Heart right ventricle (tissue), 16 donors: ENCODE data around the gene GABPB1. TPM values are rescaled to one million over a fixed set of nuclear protein-coding genes. Genes with fewer than 3 reads are reported as not detected.

Experiments
- ATAC-seq, 8 donors: fragments of 200-7000 bp; cut with Tn5 transposase; one replicate each; pipeline ENCODE4 v1.9.1; 2020; ENCODE audit warnings: mild to moderate bottlenecking in 8 of 8, moderate library complexity in 8 of 8, moderate number of reproducible peaks in 1 of 8
- DNase-seq, 2 donors: peaks; one replicate each; pipeline ENCODE4 v3.0.0-alpha.2; 2020
- H3K27ac ChIP-seq, 10 donors: fragments of 200-600 bp; sonication (generic) in 2 of 10; one replicate each; pipeline versions ENCODE4 v1.5.0 to v1.8.0; 2020 to 2022; ENCODE audit warnings: mild to moderate bottlenecking in 3 of 10
- H3K27me3 ChIP-seq, 7 donors: fragments of 200-600 bp; one replicate each; pipeline ENCODE4 v1.8.0; 2021 to 2022; ENCODE audit warnings: mild to moderate bottlenecking in 2 of 7
- H3K36me3 ChIP-seq, 9 donors: fragments of 200-600 bp; sonication (generic) in 1 of 9; one replicate each; pipeline versions ENCODE4 v1.5.0 to v1.8.0; 2020 to 2022; ENCODE audit warnings: mild to moderate bottlenecking in 2 of 9
- H3K4me1 ChIP-seq, 9 donors: fragments of 200-600 bp; sonication (generic) in 1 of 9; one replicate each; pipeline versions ENCODE4 v1.5.0 to v1.8.0; 2020 to 2022; ENCODE audit warnings: mild to moderate bottlenecking in 4 of 9
- H3K4me3 ChIP-seq, 10 donors: fragments of 200-600 bp; sonication (generic) in 2 of 10; one replicate each; pipeline versions ENCODE4 v1.5.0 to v1.8.0; 2020 to 2022; ENCODE audit warnings: mild to moderate bottlenecking in 7 of 10, moderate library complexity in 2 of 10
- H3K9me3 ChIP-seq, 11 donors: fragments of 200-600 bp in 10 of 11; sonication (generic) in 2 of 11; one replicate each; pipeline versions ENCODE4 v1.5.0 to v1.8.0; 2013 to 2022; ENCODE audit warnings: mild to moderate bottlenecking in 2 of 11, control low read depth in 1 of 11, moderate library complexity in 1 of 11
- WGBS, 2 donors: extraction: QIAGEN DNeasy Blood & Tissue Kit; methylation state at CpG; one replicate each; pipeline ENCODE4 v1.1.7; 2013; ENCODE audit warnings: inconsistent platforms in 1 of 2; 5-methylcytosine and 5-hydroxymethylcytosine counted together
- intact Hi-C, 10 donors: fragments of 100-400 bp; cut with DNase I; formaldehyde crosslinking; loops; one replicate each; pipeline versions ENCODE4 v1.11.1 to v1.14.2; 2022
- polyA plus RNA-seq, 2 donors: library from polyadenylated mRNA; stranded (reverse); fragments of 200-250 nt; gene quantifications; one replicate each; pipeline ENCODE4 v1.2.3, GENCODE V29; 2013
- total RNA-seq, 10 donors: library from RNA; stranded (reverse); fragmentation: NEBNext Ultra II Directional in 3 of 10; extraction: Animal tissue kit (Norgen Biotek cat#: 25700) in 3 of 10; gene quantifications; one replicate each; pipeline versions ENCODE4 v1.2.1 to v1.2.4, GENCODE V29; 2021 to 2023
- TF ChIP-seq, protein P1 (sequence below), 9 donors: fragments of 200-600 bp; sonication (generic) in 2 of 9; IDR thresholded peaks; one replicate each; pipeline versions ENCODE4 v1.5.0 to v1.8.0; 2021 to 2022; ENCODE audit warnings: antibody characterized with exemption in 9 of 9, mild to moderate bottlenecking in 5 of 9, moderate library complexity in 1 of 9
- donor health status: Arrhythmogenic right ventricular cardiomyopathy.
- donor health status: ischemic (EF 13 %, LVEDD 7.1; RV severe dilation, severe dysfunction).
- donor health status: healthy with polysubstance abuse.
- donor health status: DM: no; HTN: yes; CAD: no.
- donor health status: DM: no; HTN: no; CAD: no.
- donor health status: ischemic (EF 25% LVEDD 6.9; RV normal size, moderate dysfunction).
- donor health status: ischemic (EF 25% LVEDD 5.7; RV mildly dilated, moderate dysfunction).
- donor health status: healthy.
- donor health status: DM: yes; HTN: yes; CAD: no.
- donor health status: Ischemic cardiomyopathy.
- donor health status: ischemic (EF 35%, LVEDD 5.7; RV mildly dilated, moderate dysfunction).
- donor health status: nonischemic (EF 11% LVEDD 7.7; RV severe dilation, severe dysfunction).
- donor health status: DM: yes; HTN: yes; CAD: no.
- donor health status: PGD.
- donor health status: ischemic (EF 29% LVEDD 5.4; RV normal size, mild dysfunction).
- donor health status: nonischemic (EF 23%, LVEDD 6.1; RV moderate dilation, normal function).

GABPB1 gene
- total and polyA plus RNA-seq, 12 donors = 5.3 to 12.6 (median 8.5) TPM

DNA sequence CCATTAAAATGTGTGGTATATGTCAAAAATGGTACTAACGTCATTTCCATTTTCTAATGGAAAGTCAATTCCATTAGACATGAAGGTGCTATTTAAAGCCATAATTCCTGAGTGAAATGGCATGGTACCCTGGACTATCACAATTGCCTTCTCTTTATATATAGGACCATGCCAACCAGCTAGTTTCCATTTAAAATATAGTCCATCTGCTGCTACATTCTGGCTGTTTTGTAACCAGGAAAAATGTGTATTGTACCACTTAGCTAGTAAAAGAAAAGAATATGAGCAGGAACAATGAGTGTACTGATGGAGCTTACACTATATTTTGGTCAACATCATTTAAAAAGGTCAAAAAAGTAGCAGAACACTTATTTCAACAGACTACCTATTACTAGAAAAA lies 59.0 kb downstream of the GABPB1 start:
- Histone ChIP-seq H3K4me1 (no peaks in the 10 kb centered on the region), H3K9me3 (no peaks in the 10 kb centered on the region), H3K36me3 (peaks cover 0 to 82% (median 25%) of the 10 kb centered on the region in 9 donors), H3K4me3 (no peak overlapping the region), H3K27ac (no peak overlapping the region), H3K27me3 (no peaks in the 10 kb centered on the region)
- TF ChIP-seq, protein P1, sequence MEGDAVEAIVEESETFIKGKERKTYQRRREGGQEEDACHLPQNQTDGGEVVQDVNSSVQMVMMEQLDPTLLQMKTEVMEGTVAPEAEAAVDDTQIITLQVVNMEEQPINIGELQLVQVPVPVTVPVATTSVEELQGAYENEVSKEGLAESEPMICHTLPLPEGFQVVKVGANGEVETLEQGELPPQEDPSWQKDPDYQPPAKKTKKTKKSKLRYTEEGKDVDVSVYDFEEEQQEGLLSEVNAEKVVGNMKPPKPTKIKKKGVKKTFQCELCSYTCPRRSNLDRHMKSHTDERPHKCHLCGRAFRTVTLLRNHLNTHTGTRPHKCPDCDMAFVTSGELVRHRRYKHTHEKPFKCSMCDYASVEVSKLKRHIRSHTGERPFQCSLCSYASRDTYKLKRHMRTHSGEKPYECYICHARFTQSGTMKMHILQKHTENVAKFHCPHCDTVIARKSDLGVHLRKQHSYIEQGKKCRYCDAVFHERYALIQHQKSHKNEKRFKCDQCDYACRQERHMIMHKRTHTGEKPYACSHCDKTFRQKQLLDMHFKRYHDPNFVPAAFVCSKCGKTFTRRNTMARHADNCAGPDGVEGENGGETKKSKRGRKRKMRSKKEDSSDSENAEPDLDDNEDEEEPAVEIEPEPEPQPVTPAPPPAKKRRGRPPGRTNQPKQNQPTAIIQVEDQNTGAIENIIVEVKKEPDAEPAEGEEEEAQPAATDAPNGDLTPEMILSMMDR (IDR thresholded peaks at IDR 0.05) = no peak
- no peak for ATAC-seq
- WGBS, 2 donors = 96 to 98% methylated on average over 1 of the region's 1 CpG
- no peak for DNase-seq
- intact Hi-C loops = no loop called here

DNA sequence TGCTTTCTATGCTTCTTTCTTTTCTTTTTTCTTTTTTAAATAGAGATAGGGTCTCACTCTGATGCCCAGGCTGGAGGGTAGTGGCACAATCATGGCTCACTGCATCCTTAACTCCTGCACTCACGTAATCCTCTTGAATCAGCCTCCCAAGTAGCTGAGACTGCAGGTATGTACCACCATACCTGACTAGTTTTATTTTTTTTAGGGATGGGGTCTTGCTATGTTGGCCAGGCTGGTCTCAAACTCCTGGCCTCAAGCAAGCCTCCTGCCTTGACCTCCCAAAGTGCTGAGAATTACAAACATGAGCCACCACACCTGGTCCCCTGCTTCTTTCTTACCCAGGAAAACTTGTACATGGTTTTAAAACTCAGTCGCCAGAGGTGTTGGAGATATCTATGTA lies 65.2 kb downstream of the GABPB1 start:
- TF ChIP-seq, protein P1 (IDR thresholded peaks at IDR 0.05) = no peak
- Histone ChIP-seq H3K4me1 (no peaks in the 10 kb centered on the region), H3K36me3 (peaks cover 0 to 85% (median 19%) of the 10 kb centered on the region in 9 donors), H3K9me3 (no peaks in the 10 kb centered on the region), H3K4me3 (no peak overlapping the region), H3K27ac (no peak overlapping the region), H3K27me3 (no peaks in the 10 kb centered on the region)
- intact Hi-C loops = no loop called here
- ATAC-seq (no peak), DNase-seq (no peak)
- 99% methylated on average over 2 of the region's 2 CpGs for WGBS, 2 donors

DNA sequence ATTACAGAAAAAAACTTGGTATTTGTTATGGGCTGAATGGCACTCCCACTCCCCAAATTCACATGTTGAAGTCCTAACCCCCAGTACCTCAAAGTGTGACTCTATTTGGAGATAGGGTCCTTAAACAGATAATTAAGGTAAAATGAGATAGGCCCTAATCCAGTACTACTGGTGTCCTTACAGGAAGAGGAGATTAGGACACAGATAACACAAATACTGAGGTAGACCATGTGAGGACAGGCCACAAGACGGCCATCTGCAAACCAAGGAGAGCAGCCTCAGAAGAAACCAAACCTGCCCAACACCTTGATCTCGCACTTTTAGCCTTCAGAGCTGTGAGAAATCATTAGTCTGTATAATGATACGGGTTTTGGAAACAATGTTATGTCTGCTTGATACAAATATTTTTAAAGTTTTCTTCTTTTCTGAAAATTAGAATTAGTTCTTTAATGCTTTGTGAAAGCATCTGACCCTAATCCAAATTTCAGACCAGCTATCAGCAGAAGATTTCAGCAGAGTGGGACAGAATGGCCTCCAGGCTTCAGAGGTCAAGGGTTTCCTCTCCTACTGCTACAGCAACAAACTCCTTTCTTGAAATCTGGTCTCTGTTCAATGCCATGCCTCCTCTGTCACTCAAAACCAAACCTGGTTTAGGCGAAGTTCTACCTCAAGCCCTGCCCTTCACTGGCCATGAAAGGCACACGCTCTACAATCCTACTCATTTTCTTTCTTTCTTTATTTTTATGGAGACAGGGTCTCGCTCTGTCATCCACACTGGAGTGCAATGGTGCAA lies 67.5 kb downstream of the GABPB1 start:
- Histone ChIP-seq H3K9me3 (no peaks in the 10 kb centered on the region), H3K27ac (no peak overlapping the region), H3K4me1 (no peaks in the 10 kb centered on the region), H3K36me3 (peaks cover 0 to 85% (median 19%) of the 10 kb centered on the region in 9 donors), H3K4me3 (no peak overlapping the region), H3K27me3 (no peaks in the 10 kb centered on the region)
- TF ChIP-seq, protein P1 (IDR thresholded peaks at IDR 0.05) = no peak
- intact Hi-C loops = no loop called here
- ATAC-seq (no peak), DNase-seq (no peak)
- WGBS, 2 donors = 94 to 97% methylated on average over 6 of the region's 6 CpGs

DNA sequence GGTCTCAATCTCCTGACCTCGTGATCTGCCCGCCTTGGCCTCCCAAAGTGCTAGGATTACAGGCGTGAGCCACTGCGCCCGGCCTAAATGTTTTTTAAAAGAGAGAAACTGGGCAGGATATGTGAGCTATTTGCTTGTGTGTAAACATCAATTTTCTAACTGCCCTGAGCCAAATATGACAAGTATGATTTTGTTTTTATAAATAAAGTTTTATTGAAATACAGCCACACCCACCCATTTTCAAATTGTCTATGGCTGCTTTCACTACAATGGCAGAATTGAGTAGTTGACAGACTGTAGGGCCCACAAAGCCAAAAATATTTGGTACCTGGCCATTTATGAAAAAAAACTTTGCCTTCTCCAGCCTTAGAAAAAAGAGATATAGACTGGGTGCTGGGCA lies 73.6 kb downstream of the GABPB1 start:
- H3K4me3 ChIP-seq = no peak overlapping the region
- 71 to 80% methylated on average over 4 to 5 of the region's 5 CpGs for WGBS, 2 donors

More for the DNA sequence above, 73.6 kb downstream of the GABPB1 start:
- H3K27me3 ChIP-seq = no peaks in the 10 kb centered on the region
- H3K9me3 ChIP-seq = no peaks in the 10 kb centered on the region
- H3K4me1 ChIP-seq = peaks cover 0 to 19% (median 0%) of the 10 kb centered on the region in 9 donors
- DNase-seq (no peak), ATAC-seq (no peak)
- H3K27ac ChIP-seq = no peak overlapping the region
- TF ChIP-seq, protein P1 (IDR thresholded peaks at IDR 0.05) = no peak
- H3K36me3 ChIP-seq = peaks cover 0 to 54% (median 7%) of the 10 kb centered on the region in 9 donors
- intact Hi-C loops = no loop called here
